LNCaP clone FGC (cell line): ENCODE results near the gene HIPK2.

Source experiments
- DNase-seq: peaks from one replicate; pipeline ENCODE4 v3.0.0-alpha.2; 2011; ENCODE audit warnings: low read depth
- H3K4me3 ChIP-seq: 2 replicates; pipeline ENCODE4 v1.5.1; 2011; ENCODE audit warnings: mild to moderate bottlenecking, low read depth, low read length, control low read depth
- CTCF ChIP-seq: IDR thresholded peaks from 2 replicates; pipeline ENCODE4 v1.5.1; 2012; ENCODE audit warnings: mild to moderate bottlenecking; ENCODE audit not compliant: control insufficient read depth, insufficient read depth; ENCODE audit errors: extremely low read depth

Gene HIPK2

GRCh38 chr7:139769066-139769465, 8.7 kb downstream of the HIPK2 start:
- DNase-seq = no peak
- no peak overlapping the region for H3K4me3 ChIP-seq
- no peak for TF ChIP-seq CTCF

- DNase-seq = no peak
- no peak overlapping the region for H3K4me3 ChIP-seq
- TF ChIP-seq CTCF = no peak
These were observed 9.5 kb downstream of the HIPK2 start for GRCh38 chr7:139768249-139768824.

DNA sequence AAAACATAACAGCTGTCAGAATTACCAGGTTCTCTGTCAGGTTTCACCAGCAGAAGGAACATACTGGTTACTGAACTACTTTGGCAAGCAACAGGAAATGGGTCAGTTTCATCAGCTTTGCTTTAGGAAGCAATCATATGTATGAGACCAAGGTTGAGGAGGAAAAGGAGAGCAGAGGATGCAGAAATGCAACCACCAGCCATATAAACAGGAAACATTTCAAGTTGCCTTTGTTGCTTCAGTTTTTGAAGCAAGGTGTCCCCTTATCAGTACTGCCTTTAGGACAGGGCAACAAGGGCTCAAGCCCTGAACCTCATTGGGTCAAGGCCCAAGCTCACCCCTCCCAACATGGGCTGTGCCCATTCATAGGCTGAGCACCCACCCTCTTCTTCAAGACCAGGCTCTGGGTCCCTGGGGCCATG, 10.2 kb downstream of the HIPK2 start:
- no peak overlapping the region for H3K4me3 ChIP-seq
- no peak for DNase-seq
- TF ChIP-seq CTCF = no peak

- DNase-seq = no peak
- TF ChIP-seq CTCF = no peak
- no peak overlapping the region for H3K4me3 ChIP-seq
These were observed 12.7 kb downstream of the HIPK2 start for GRCh38 chr7:139765143-139765542.

DNA sequence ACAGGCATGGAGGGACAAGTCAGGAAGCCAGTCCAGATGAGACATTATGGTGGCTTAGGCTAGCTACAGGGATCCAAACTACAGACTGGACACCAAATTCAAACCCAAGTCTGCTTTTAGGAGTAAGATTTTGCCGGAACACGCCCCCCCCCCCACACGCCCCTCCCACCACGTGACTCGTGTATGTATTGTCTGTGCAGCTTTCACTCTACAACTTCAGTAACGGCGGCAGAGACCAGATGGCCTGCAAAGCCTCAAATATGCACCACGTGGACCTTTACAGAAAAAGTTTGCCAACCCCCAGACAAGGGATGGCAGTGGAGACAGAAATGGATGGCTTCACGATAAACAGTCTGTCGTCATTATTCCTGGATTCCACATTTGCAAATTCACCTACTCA, 14.5 kb downstream of the HIPK2 start:
- DNase-seq = no peak
- TF ChIP-seq CTCF = no peak

GRCh38 chr7:139762886-139763285, 14.9 kb downstream of the HIPK2 start:
- no peak for TF ChIP-seq CTCF
- DNase-seq = no peak
- no peak overlapping the region for H3K4me3 ChIP-seq

More for the DNA sequence above, 14.5 kb downstream of the HIPK2 start:
- H3K4me3 ChIP-seq = no peak overlapping the region

DNA sequence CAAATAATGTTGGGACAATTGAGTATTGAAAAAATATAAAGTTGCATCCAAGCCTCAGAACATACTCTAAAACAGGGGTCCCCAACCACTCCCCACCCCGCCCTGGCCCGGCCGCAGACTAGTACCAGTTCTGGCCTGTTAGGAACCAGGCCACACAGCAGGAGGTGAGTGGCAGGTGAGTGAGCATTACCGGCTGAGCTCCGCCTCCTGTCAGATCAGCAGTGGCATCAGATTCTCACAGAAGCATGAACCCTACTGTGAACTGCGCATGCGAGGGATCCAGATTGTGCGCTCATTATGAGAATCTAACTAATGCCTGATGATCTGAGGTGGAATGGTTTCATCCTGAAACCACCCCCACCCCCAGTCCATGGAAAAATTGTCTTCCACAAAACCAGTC, 19.4 kb downstream of the HIPK2 start:
- no peak for TF ChIP-seq CTCF
- DNase-seq = no peak
- H3K4me3 ChIP-seq = no peak overlapping the region
